NCI-H1048 (cell line): Measurements from ENCODE around the gene CCNG1.
A peak's percentile ranks its signal among the peaks of the same experiment; 100 is the strongest.
"Not testable (repeated sequence)": the region's sequence is repeated elsewhere in the genome, so short reads cannot be mapped to it uniquely, and the experiment has no call there.

Experiments used
- DNase-seq: peaks from one replicate; lab custom pipeline; 2025; lab: John Stamatoyannopoulos, UW

The CCNG1 gene, protein sequence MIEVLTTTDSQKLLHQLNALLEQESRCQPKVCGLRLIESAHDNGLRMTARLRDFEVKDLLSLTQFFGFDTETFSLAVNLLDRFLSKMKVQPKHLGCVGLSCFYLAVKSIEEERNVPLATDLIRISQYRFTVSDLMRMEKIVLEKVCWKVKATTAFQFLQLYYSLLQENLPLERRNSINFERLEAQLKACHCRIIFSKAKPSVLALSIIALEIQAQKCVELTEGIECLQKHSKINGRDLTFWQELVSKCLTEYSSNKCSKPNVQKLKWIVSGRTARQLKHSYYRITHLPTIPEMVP

DNA sequence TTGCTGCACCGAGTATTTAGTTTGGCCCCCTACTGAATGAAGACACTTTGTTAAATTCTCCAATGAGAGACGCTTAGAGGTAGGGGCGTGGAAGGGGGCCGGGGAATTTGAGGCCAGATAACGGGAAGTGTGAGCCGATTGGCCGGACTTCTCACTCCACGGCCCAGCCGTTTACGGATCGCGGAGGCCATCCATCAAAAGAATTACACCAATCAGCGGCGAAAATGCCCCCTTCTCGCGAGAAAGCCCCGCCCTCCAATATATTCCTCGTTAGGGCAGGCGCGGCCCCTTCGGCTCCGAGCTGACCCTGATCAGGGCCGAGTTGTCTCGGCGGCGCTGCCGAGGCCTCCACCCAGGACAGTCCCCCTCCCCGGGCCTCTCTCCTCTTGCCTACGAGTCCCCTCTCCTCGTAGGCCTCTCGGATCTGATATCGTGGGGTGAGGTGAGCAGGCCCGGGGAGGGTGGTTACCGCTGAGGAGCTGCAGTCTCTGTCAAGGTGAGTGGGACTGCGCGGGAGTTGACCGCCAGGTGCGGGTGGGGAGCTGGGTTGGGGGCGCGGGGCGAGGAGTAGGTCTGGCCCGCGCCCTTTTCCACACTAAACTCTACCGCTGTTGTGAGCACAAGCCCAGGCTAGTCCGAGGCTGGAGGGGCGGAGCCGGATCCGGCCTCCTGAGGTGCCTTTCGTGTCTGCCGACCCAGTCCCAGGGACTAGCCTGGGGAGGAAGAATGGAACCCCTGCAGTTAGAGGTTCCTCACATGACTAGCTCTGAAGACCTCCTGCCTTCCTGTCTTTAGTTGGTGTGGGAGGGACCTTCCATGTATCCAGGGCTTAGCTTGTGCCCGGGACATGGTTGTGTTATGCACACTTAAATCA is at the start of gene CCNG1:
Gene CCNG1 (plus strand): TSS at position 287 of the 874 bp plus-strand sequence. CDS start 1,662 bp downstream, outside the sequence.
- peak; percentile 87 for DNase-seq

DNA sequence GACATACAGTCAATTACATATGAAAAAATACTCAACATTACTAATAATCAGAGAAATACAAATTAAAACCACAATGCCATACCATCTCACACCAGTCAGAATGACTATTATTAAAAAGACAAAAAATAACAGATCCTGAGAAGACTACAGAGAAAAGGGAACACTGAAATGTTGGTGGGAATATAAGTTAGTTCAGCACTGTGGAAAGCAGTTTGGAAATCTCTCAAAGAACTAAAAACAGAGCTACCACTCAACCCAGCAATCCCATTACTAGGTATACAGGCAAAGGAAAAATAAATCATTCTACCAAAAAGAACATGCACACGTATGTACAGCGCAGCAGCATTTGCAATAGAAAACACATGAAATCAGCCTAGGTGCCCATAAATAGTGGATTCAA is 41.6 kb upstream of the CCNG1 start:
- DNase-seq = no peak

DNA sequence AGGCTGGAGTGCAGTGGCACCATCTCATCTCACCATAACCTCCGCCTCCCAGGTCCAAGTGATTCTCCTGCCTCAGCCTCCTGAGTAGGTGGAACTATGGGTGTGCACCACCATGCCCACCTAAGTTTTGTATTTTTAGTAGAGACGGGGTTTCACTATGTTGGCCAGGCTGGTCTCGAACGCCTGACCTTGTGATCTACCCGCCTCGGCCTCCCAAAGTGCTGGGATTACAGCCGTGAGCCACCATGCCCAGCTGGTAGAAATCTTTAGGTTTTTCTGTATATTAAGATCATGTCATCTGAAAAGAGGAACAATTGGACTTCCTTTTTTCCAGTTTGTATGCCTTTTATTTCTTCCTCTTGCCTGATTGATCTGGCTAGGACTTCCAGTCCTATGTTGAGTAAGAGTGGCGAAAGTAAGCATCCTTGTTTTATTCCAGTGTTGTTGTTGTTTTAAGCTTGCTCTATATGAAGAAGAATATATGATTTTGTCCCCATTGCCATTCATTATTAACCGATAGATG is 40.5 kb upstream of the CCNG1 start:
- DNase-seq = not testable (repeated sequence)

DNA sequence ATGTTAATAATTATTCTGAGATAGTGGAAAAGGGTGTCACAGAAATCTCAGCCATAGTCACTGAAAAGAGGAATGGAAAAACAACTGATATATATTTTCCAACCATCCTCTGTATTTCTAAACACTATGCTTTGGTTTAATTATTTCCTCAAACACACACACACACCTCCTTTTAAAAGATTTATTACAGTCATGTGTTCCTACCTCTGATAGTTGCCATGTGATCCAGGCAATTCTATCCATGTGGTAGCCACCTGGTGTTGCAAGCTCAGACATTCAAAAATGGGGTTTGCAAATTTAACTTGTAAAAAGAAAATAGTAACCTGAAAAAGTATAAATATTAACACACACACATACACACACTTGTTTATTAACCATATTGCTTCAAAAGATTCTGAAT is 40.0 kb upstream of the CCNG1 start:
- no peak for DNase-seq

DNA sequence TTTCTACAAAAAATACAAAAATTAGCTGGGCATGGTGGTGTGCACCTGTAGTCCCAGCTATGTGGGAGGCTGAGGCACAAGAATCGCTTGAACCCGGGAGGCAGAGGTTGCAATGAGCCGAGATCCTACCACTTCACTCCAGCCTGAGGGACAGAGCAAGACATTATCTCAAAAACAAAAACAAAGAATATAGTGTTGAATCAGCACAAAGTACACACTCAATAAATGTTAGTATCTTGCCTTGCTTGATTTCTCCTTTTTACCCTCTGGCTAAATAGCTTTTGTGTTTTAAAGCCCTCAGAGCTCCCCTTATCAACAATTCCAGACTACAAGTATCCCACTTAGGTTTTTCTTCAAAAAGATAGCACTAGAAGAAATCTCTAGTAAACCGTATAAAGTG is 37.5 kb upstream of the CCNG1 start:
- DNase-seq = no peak

DNA sequence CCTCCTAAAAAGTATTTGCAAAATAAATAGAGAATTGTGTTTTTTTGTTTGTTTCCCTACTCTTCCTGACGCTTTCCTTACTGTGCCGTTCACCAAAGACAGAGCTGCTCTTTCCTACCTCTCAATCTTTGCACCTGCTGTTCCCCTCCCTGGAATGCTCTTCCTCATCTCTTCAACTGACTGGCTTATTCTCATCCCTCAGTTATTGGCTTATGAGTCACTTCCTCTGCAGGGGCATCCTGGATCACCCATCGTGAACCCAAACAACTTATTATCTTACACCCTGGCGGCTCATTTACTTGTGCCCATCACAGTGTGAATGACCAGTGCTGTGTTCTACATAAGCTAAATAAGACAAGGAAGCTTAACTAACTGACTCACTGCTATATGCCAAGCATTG is 36.1 kb upstream of the CCNG1 start:
- DNase-seq = no peak

DNA sequence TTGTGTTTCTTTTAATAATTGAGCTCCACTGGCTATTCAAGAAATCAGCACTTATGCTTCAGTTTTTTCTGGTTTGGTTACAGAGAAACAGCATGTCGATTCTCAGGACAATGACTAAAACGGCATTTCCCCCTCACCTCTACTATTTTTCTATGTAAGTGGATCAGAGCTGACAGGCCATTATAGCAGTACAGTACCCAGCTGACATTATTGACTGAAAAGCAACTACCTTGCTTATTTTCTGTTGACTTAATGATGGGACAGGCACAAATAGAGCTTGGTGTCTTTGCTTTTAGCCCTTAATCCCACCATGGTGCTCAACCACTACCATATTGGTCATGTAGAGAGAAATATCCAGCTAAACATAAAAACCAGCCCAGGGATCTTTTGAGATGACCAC is 35.4 kb upstream of the CCNG1 start:
- DNase-seq = no peak

DNA sequence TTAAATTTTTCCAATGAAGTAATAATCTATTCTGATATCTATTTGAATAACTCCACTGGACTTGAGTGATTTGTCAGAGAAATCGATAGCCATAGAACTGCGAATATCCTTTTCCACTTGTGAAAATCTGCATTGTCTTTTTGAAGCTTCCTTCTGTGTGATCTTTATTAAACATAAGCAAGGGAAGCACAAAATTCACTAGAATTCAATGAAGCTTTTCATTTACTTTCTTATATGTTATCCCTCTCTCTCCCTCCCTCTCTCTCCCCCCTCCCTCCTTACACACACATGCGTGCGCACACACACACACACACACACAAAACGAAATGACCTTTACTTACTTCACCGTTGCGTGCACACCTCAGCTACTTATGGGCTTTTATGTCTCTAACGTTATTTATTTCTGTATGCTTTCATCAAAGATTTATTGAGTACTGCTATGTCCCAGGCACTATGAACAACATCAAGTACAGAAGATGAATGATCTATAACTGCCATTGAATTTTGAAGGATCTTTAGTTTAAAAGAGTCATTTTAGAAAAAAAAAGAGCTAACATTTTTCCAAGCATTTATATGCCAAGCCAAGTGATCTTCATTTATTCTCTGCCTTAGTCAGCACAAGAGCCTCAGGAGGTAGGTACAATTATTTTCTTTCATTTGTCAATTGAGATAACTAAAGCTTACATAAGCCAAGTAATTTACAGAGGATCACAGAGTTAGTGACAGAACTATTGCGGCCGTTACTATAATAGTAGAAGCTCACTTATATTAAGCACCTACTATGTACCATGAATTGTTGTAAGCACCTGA is 32.8 kb upstream of the CCNG1 start:
- no peak for DNase-seq

DNA sequence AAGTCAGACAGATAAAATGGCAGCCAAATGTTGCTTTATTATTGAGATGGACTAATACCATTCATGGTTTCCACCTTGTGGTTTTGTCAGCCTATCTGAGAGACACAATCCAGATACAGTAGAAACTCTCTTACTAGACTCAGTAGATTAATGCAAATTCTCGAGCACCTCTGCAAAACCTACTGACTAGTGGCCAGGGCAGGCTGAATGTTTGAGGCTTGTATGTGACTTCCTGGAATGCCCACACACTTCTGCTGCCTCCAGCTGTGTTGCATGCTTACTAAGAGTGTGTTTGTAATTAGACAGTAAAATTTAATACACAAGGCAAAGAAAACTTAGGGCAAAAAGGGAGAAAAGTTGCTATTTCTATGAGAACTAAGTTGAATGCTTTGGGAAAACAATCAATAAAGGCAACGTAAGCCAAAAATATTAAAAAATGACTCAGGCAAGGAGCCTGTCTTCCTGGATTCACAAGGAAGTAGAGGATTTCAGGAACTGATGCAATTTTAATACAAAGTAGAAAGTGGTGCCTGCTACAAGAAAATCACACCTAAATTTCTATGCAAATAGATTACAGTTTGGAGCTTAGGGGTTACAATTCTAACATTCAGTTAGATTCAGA is 30.2 kb upstream of the CCNG1 start:
- no peak for DNase-seq

DNA sequence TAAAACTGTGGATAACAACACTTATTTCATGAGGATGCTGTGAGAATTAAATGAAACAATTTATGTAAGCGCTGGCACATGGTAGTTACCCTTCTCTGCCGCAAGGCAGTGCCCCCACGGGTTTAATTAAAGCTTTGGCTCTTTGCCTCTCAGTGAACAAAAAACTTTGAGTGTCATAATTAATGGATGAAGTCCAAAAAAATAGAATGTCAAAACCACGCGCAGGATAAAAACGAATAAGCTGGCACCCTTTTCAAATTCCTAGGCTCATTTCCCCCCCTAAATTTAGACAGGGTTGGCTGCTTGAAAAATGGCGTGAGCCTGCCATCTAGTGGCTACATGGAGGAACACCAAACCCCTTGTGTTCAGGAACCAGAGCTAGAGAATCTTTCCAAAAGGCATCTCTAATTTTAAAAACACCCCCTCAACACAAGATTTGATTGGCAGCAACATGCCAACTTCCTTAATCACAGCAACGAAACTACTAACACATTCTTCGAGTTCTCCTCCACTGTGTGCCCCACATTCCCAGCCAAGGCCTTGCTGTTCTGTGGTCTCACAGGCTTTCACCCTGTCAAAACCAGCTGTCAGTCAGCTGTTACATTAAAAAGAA is 29.0 kb upstream of the CCNG1 start:
- no peak for DNase-seq

DNA sequence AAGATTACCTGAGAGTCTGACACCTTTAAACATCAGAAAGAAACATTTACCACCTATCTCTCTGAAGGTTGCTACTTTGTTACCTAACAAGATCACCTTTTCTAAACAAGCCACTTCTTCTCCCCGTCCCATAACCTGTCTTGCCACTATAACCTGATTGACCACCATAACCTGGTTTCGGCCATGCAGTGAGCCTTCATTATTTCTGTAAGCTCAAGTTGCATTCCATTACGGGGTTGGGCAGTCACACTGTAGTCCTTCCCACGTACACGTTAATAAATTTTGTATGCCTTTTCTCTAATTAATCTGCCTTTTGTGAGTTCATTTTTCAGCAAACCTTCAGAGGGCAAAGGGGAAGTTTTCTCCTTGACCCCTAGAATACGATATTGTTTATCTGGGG is 28.0 kb upstream of the CCNG1 start:
- DNase-seq = no peak

DNA sequence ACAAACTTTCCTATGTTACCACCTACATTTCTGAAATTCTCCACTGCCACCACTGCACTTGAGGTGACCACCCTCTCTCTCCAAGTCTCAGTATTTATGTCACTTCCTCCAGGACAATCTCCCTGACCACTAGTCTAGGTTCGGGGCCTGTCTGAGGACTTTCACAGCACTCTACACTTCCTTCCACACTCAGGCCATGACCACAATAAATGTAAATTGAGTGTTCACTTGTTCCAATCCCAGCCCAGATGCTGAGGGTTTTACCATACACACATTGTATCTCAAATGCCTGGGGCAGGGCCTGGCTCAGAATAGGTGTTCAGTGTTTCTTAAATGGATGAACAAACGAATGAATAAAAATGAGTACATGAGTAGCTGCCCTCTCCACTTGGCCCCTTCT is 26.9 kb upstream of the CCNG1 start:
- no peak for DNase-seq

DNA sequence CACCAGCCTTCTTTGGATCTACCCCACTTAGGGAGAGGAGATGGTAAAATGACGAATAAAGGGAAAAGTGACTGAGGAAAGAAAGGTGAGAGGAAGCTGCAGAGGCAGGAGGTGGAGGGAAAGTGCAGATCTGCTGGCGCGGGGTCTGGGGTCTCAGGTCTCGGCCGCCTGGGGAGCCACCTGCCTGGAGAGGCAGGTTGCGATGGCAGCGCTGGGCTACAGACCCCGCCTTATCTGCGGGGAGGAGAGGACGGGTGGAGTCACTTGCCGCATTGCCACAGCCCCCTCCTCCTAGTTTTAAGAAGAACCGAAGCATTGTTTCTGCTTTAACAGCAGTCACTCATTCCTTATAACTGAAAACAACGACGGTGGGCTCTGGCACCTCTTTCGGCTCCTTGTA is 21.7 kb upstream of the CCNG1 start:
- DNase-seq = not testable (repeated sequence)

DNA sequence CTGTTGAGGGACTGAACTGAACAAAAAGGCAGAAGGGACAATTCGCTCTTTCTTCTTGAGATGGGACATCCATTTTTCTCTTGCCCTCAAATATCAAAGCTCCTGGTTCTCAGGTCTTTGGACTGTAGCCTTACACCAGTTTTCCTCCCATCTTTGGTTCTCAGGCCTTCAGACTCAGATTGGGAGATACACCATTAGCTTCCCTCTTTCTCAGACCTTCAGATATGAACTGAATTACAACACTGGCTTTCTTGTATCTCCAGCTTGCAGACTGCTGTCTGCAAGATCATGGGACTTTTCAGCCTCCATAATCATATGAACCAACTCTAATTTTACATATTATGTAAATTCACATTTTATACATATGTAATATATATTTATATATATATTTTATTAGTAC is 12.6 kb upstream of the CCNG1 start:
- no peak for DNase-seq

DNA sequence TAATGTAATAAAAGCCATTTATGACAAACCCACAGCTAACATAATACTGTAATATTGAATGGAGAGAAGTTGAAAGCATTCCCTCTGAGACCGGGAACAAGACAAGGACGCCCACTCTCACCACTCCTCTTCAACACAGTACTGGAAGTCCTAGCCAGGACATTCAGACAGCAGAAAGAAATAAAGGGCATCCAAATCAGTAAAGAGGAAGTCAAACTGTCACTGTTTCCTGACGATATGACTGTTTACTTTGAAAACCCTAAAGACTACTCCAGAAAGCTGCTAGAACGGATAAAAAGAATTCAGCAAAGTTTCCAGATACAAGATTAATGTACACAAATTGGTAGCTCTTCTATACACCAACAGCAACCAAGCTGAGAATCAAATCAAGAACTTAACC is 11.3 kb upstream of the CCNG1 start:
- not testable (repeated sequence) for DNase-seq

DNA sequence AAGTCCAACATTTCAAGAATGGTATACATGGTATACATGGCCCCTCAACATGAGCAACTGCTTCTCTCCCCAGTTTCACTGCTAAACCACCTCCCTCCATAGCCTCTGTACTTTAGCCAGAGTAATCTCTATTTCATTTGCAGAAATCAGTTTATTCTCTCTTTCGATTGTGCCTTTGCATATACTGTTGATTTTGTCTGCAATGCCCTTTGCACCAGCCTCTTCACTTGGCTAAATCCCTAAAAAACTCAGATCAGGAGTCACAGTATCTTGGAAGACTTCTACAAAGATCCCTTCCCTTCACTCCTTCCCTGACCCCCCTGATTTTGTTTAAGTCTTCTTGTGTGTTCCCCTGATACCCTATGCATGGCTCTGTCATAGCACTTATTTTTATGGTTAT is 4.9 kb upstream of the CCNG1 start:
- no peak for DNase-seq

DNA sequence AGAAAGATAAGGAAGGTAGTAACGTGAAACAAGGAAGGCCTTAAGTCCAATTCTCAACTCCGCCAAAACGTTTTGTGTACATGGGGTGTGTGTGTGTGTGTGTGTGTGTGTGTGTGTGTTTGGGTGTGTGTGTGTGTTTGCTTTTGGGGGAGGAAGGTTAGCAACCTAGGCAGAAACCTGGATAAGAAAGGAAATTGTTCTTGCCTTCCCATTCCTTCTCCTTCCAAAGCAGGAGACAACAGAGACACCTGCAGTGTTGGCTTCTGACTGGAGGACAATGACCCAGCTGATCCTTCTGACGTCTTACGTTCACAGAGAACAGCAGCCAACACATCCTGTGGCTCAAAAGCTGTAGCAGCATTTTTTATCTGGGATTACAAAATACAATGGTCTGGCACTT is 4.1 kb upstream of the CCNG1 start:
- DNase-seq = no peak

DNA sequence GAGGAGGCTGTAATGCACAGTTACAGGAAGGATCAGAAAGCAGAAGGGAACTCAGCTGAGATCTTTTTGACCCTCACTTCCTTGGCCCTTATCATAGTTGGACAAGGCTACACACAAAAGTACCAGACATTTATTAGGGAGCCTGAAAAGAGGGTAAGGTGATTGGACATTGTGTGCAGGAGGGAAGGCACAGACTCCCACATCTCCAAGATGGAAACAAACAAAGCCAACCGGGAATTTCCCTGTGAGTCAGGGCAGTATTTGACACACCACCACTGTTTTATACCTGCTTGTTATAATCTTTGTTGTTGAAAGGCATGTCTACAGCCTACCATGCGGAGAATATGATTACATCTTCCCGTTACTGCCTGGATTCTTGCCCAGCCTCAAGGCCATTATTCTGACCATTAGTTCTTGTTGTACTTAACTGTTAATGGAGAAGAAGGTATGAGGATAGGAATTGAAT is 3.0 kb upstream of the CCNG1 start:
- no peak for DNase-seq

DNA sequence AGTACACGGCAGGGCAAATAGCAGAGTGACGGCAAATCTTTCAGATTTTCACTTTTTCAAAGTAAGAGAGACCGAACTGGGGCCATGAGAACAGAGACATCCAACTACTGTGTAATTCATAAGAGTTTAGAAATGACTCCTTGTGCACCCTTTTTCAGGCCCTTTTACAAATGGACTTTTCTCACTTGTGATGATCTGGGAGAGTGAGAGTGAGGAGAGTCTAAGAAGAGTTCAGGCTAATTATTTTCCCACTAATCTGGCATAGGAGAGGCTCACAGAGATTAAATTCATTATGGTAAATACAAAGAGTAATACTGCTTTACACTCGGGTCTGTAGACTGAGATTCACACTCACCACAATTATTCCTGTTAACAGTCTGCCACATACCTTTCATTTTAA is 880 bp upstream of the CCNG1 start:
- no peak for DNase-seq

DNA sequence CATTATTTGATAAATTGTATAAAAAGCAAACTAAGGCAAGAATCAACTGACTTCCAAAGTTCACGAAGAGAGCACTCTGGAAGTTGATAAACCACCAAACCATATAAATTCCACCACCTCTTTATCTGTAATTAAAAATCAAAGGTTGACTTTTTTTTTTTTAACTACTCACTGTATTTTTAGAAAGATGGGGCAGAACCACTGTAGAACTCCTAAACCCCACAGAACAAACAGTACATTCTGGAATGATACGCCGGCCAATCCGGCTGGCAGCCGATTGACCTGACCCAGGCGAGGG is 435 bp upstream of the CCNG1 start:
- DNase-seq = no peak

DNA sequence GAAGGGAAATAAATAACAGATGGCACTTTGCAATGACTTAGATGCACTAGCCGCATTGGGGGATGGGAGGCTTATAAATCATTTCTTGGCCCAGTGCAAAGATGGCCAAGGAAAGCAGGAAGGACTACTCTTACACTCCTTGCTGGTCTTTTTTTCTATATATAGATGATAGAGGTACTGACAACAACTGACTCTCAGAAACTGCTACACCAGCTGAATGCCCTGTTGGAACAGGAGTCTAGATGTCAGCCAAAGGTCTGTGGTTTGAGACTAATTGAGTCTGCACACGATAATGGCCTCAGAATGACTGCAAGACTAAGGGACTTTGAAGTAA is 1.7 kb downstream of the CCNG1 start:
- DNase-seq = no peak

DNA sequence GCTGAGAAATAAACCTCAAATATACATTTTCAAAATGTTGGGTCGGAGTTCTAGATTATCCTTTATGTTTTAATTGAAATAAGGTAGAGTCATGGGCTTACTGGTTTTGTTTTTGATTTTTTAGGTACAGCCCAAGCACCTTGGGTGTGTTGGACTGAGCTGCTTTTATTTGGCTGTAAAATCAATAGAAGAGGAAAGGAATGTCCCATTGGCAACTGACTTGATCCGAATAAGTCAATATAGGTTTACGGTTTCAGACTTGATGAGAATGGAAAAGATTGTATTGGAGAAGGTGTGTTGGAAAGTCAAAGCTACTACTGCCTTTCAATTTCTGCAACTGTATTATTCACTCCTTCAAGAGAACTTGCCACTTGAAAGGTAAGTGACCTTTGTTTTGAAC is 3.6 kb downstream of the CCNG1 start:
- no peak for DNase-seq
